Measurements from ENCODE around the gene LRRC8D.

The LRRC8D gene

DNA sequence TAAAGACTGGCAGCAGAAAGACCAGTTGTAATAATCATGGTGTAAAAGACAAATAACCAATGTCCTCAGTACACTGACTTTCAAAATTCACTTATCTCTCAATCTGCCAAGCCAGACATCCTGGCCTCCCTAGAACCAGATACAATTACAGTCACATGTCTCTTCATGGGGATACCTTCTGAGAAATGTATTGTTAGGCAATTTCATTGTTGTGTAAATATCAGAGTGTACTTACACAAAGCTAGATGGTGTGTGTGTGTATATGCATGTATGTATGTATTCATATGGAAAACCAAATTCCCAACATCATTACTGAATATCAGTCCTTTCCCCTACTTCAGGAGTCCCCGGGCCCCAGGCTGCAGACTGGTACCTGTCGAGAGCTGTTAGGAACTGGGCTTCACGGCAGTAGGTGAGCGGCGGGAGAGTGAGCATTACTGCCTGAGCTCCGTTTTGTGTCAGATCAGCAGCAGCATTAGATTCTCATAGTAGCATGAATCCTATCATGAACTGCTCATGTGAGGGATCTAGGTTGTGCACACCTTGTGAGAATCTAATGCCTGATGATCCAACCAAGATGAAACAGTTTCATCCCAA, 108.7 kb downstream of the LRRC8D start:
- DNase-seq = no peak
- Mint-ChIP-seq H3K36me3 (ENCODE audit: low read depth) (peaks cover 49% of the 10 kb centered on the region), H3K27ac (no peak overlapping the region), H3K27me3 (no peaks in the 10 kb centered on the region), H3K4me1 (peaks cover 24% of the 10 kb centered on the region), H3K9me3 (no peaks in the 10 kb centered on the region), H3K4me3 (no peak overlapping the region)
- no peak for ATAC-seq

DNA sequence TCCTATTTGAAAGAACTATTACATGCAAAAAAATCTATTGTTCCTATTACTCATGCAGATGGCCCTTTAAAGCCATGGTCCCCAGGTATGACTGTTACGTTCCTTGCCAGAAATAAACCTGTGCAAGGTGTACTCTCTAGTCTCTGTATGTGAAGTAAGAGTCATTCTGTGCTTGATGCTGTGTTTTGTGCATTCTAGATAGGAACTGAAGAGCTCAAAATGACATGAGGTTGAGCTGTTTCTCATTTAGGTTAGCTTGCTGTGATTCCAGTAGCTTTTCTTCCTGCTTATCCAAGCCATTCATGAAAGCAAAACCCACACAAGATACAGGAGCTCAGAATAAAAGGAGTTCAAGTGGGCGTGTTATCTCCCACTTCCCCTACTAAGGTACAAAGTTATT, 109.7 kb downstream of the LRRC8D start:
- Mint-ChIP-seq H3K36me3 (ENCODE audit: low read depth) (peaks cover 58% of the 10 kb centered on the region), H3K27ac (no peak overlapping the region), H3K27me3 (no peaks in the 10 kb centered on the region), H3K4me1 (peaks cover 24% of the 10 kb centered on the region), H3K9me3 (no peaks in the 10 kb centered on the region), H3K4me3 (no peak overlapping the region)
- DNase-seq (no peak), ATAC-seq (no peak)

DNA sequence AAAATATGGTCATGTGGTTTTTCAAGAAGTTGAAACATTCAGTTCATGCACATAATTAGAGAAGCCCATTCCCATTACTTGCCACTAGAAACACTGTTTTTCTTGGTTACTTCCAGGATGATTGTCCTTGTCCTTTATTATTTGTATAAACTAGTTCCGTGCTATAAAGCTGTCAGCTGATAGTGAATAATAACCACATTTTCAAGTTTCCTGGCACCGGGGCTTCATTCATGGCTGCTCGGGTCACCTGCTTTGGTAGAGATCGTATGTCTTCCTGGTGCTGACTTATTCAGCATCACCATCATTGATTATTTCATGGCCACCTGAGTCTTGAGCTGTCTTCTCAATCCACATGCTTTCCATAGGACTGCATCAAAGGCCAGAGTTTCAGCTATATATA, 111.1 kb downstream of the LRRC8D start:
- Mint-ChIP-seq H3K27me3 (no peaks in the 10 kb centered on the region), H3K27ac (no peak overlapping the region), H3K36me3 (ENCODE audit: low read depth) (peaks cover 59% of the 10 kb centered on the region), H3K9me3 (no peaks in the 10 kb centered on the region), H3K4me1 (peaks cover 24% of the 10 kb centered on the region), H3K4me3 (no peak overlapping the region)
- DNase-seq (no peak), ATAC-seq (no peak)

DNA sequence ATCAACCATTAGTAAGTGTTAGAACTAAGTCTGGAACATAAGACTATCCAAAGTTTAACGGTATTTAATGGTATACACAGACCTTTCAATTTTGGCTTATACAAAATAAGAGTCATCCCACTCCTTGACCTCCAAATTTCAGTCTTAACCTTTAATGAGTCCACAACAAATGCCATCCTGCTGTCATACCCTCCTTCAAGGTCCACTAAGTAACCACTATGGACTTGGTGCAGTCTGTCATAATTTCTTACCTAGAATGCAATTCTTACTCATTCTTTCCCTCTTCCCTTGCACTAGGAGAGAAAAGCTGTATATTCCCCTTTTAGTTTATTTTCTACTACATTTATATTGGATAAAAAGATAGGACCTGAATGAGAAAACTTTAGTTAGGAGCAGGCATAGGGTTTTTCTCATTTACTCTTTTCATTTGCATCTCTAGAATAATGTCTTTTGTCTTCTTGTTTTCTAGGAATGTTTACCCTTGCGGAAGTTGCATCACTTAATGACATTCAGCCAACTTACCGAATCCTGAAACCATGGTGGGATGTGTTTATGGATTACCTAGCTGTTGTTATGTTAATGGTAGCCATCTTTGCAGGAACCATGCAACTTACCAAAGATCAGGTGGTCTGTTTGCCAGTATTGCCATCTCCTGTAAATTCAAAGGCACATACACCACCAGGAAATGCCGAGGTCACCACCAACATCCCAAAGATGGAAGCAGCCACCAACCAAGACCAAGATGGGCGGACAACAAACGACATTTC, 111.9 kb downstream of the LRRC8D start:
- Mint-ChIP-seq H3K27me3 (no peaks in the 10 kb centered on the region), H3K36me3 (ENCODE audit: low read depth) (peaks cover 61% of the 10 kb centered on the region), H3K27ac (peak overlapping the region; percentile 15), H3K9me3 (no peaks in the 10 kb centered on the region), H3K4me3 (no peak overlapping the region), H3K4me1 (peaks cover 23% of the 10 kb centered on the region)
- ATAC-seq (peak; percentile 54), DNase-seq (no peak)

DNA sequence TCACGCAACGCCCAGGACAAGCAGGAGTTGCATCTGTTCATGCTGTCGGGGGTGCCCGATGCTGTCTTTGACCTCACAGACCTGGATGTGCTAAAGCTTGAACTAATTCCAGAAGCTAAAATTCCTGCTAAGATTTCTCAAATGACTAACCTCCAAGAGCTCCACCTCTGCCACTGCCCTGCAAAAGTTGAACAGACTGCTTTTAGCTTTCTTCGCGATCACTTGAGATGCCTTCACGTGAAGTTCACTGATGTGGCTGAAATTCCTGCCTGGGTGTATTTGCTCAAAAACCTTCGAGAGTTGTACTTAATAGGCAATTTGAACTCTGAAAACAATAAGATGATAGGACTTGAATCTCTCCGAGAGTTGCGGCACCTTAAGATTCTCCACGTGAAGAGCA, 113.6 kb downstream of the LRRC8D start:
- no peaks in the 10 kb centered on the region for H3K9me3 Mint-ChIP-seq
- no peak for DNase-seq
- no peak overlapping the region for H3K27ac Mint-ChIP-seq
- no peaks in the 10 kb centered on the region for H3K27me3 Mint-ChIP-seq
- no peak for ATAC-seq
- H3K36me3 Mint-ChIP-seq (ENCODE audit: low read depth) = peaks cover 53% of the 10 kb centered on the region
- no peak overlapping the region for H3K4me3 Mint-ChIP-seq
- peaks cover 21% of the 10 kb centered on the region for H3K4me1 Mint-ChIP-seq

DNA sequence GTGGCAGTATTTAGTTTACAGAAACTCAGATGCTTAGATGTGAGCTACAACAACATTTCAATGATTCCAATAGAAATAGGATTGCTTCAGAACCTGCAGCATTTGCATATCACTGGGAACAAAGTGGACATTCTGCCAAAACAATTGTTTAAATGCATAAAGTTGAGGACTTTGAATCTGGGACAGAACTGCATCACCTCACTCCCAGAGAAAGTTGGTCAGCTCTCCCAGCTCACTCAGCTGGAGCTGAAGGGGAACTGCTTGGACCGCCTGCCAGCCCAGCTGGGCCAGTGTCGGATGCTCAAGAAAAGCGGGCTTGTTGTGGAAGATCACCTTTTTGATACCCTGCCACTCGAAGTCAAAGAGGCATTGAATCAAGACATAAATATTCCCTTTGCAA, 114.4 kb downstream of the LRRC8D start:
- no peak overlapping the region for H3K27ac Mint-ChIP-seq
- H3K27me3 Mint-ChIP-seq = no peaks in the 10 kb centered on the region
- ATAC-seq (no peak), DNase-seq (no peak)
- H3K9me3 Mint-ChIP-seq = no peaks in the 10 kb centered on the region
- peaks cover 48% of the 10 kb centered on the region for H3K36me3 Mint-ChIP-seq (ENCODE audit: low read depth)
- peaks cover 17% of the 10 kb centered on the region for H3K4me1 Mint-ChIP-seq
- no peak overlapping the region for H3K4me3 Mint-ChIP-seq

DNA sequence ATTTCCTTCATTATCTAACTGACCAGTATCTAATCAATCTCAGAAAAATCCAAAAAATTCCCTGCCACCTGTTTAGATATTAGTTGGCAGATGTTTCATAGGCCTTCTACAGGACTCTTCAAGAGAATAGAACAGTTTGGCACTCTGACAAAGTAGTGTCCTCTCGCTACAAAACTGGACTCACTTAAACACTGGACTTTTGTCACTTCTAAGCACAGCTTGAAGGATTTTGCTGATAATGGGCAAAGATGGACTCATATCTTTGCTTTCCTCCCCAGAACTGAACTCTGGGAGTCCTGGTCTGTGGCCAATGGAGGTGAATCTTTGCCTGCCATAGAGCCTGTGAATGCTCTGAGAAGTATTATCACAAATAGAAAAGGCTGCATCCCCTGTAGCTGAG, 115.9 kb downstream of the LRRC8D start:
- Mint-ChIP-seq H3K36me3 (ENCODE audit: low read depth) (peaks cover 42% of the 10 kb centered on the region), H3K27me3 (no peaks in the 10 kb centered on the region), H3K27ac (no peak overlapping the region), H3K4me1 (peaks cover 23% of the 10 kb centered on the region), H3K4me3 (no peak overlapping the region), H3K9me3 (no peaks in the 10 kb centered on the region)
- ATAC-seq = no peak
- no peak for DNase-seq

DNA sequence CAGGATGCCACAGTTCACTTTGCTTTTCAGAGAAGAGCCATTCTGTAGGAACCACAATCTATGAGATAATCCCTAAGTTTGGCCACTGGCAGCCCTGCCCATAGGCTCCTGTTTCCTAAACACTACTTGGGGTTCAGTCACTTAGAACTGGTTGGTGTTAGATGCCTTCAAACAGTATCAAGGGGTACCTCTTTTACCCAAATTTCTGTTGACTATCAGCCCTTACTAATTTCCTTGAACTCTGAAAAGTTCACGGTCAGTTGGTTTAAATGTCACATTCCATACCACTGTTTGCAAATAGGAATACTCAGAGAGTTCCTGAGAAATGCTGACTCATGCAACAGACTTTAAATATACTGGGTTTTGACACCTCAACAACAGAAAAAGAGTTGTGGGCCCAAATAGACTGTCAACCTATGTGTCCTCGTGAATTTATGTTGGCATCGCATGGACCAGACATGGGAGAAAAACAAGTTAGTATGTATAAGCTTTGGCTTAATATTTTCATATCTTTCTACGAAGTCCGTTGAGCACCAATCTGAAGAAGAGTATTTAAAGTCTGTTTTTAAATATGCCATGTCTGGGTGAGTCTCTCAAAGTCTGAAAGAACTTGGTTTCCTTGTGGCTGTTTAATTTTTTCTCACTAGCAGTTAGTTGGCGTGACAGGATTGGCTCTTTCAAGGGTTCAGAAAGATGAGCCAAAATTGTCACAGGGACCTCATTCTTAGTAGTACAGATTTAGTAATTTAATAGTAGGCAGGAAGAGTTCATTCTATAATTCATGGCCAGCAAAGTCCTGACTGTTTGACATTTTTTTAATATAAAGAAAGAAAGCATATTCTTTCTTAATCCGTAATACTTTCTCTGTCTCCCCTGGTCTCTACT, 117.6 kb downstream of the LRRC8D start:
- H3K27ac Mint-ChIP-seq = peak overlapping the region; percentile 7
- H3K9me3 Mint-ChIP-seq = no peaks in the 10 kb centered on the region
- DNase-seq (no peak), ATAC-seq (no peak)
- H3K4me1 Mint-ChIP-seq = peaks cover 17% of the 10 kb centered on the region
- H3K4me3 Mint-ChIP-seq = no peak overlapping the region
- no peaks in the 10 kb centered on the region for H3K27me3 Mint-ChIP-seq
- H3K36me3 Mint-ChIP-seq (ENCODE audit: low read depth) = peaks cover 26% of the 10 kb centered on the region

DNA sequence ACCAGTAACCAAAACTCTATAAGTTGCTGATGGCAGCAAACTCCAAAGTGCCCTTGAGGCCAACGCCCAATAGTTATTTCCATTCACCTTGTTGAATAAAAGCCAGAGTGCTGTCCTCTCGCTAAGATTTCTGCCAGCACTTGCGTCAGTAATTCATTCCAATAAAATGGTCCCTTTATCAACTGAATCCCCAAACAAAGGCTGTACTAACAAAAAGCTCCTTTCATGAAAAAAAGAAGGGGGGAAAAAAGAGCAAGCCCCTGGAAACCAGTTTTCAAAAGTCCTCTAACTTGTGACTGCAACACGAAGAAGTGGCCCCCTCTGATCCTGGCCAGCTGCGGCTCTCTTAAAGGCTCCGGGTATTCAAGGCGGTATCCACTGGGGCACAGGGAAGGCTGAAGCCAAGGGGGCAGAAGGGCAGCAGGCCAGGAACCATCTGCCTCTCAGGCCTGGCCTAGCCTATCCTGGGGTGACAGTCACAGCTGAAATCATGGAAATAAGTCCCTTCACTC, 118.3 kb downstream of the LRRC8D start:
- ATAC-seq = no peak
- H3K4me3 Mint-ChIP-seq = no peak overlapping the region
- no peaks in the 10 kb centered on the region for H3K9me3 Mint-ChIP-seq

DNA sequence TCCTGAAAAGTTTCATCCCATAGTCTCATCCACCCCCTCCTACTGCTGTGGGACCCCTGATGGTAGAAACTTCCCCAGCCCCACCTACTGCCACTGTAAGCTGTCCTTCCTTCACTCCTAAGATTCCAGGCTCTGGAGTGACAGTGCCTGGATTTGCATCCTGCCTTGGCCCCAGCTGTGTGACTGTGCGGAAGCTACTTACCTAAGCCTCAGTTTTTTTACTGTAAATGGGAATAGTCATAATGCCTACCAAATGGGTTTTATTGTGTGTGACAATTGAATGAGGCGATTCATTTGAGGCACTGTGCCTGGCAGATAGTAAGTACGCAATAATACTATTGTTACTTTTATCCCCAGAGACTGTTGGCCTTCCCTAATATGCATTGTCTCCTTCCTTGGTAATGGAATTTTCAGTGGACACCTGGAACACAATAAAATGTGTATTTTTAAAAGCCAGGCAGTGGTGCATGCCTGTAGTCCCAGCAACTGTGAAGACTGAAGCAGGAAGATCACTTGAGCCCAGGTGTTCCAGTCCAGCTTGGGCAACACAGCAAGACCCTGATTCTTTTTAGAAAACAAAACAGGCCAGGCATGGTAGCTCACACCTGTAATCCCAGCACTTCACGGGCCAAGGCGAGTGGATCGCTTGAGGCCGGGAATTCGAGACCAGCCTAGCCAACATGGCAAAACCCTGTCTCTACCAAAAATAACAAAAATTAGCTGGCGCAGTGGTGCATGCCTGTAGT, 119.0 kb downstream of the LRRC8D start:
- ATAC-seq = no peak
- no peak overlapping the region for H3K4me3 Mint-ChIP-seq
- peaks cover 12% of the 10 kb centered on the region for H3K36me3 Mint-ChIP-seq (ENCODE audit: low read depth)
- no peaks in the 10 kb centered on the region for H3K27me3 Mint-ChIP-seq
- no peaks in the 10 kb centered on the region for H3K9me3 Mint-ChIP-seq
- H3K27ac Mint-ChIP-seq = no peak overlapping the region
- no peak for DNase-seq
- peaks cover 17% of the 10 kb centered on the region for H3K4me1 Mint-ChIP-seq

More for the DNA sequence above, 118.3 kb downstream of the LRRC8D start:
- Mint-ChIP-seq H3K27ac (no peak overlapping the region), H3K4me1 (peaks cover 17% of the 10 kb centered on the region), H3K36me3 (ENCODE audit: low read depth) (peaks cover 19% of the 10 kb centered on the region), H3K27me3 (no peaks in the 10 kb centered on the region)
- DNase-seq = no peak

DNA sequence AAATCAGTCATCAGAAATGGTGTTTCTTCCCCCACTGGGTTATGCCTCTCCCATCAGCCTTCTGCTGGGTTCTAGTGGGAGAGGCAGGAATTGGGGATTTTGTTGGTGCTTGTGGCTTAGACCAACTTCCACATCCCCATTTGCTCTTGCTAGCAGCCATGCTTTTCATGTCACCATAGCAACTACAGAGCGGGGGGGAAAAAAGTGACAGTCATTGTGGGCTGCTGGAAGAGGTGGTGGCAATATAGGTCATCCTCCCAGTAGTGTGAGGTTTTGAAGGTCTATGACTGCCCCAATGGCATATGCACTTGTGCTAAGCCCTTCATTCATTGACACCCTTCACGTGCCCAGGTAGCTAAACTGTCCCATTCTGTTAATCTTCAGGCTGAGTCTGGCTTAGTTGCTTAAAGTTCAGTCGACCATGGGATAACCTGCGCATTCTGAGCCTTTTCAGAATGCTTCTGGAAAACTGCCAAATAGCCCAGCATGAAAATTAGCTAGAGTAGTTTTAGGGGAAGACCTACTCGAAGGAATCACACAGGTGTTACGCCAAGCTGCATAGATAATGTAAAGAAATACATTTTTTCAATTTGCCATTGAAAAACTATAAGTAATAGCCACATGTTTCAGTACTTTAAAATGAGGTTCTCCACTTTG, 120.4 kb downstream of the LRRC8D start:
- peaks cover 17% of the 10 kb centered on the region for H3K4me1 Mint-ChIP-seq
- H3K27ac Mint-ChIP-seq = no peak overlapping the region
- peaks cover 3% of the 10 kb centered on the region for H3K36me3 Mint-ChIP-seq (ENCODE audit: low read depth)
- ATAC-seq (peak; percentile 75), DNase-seq (peak; percentile 19)
- H3K9me3 Mint-ChIP-seq = no peaks in the 10 kb centered on the region
- no peaks in the 10 kb centered on the region for H3K27me3 Mint-ChIP-seq
- no peak overlapping the region for H3K4me3 Mint-ChIP-seq

DNA sequence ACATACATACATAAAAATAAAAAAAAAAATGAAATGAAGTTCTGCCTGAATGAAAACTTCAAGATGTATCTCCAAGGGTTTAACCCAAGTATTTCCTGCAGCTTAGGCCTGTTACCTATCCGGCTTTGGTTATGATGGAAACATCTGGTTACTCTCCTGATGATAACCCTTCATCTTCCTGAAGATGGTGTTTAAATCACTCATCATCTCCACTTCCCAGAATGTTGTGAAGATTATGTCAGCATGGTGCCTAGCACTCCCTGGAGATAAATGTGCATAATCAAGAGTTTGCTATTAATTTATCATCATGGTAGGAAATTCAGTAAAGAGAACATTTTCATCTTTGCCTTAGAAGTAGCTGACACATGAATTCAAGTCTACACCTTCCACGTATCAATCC, 121.2 kb downstream of the LRRC8D start:
- no peaks in the 10 kb centered on the region for H3K9me3 Mint-ChIP-seq
- no peak overlapping the region for H3K27ac Mint-ChIP-seq
- ATAC-seq (no peak), DNase-seq (no peak)
- H3K36me3 Mint-ChIP-seq (ENCODE audit: low read depth) = peaks cover 3% of the 10 kb centered on the region
- no peaks in the 10 kb centered on the region for H3K27me3 Mint-ChIP-seq
- no peak overlapping the region for H3K4me3 Mint-ChIP-seq
- H3K4me1 Mint-ChIP-seq = peaks cover 17% of the 10 kb centered on the region

DNA sequence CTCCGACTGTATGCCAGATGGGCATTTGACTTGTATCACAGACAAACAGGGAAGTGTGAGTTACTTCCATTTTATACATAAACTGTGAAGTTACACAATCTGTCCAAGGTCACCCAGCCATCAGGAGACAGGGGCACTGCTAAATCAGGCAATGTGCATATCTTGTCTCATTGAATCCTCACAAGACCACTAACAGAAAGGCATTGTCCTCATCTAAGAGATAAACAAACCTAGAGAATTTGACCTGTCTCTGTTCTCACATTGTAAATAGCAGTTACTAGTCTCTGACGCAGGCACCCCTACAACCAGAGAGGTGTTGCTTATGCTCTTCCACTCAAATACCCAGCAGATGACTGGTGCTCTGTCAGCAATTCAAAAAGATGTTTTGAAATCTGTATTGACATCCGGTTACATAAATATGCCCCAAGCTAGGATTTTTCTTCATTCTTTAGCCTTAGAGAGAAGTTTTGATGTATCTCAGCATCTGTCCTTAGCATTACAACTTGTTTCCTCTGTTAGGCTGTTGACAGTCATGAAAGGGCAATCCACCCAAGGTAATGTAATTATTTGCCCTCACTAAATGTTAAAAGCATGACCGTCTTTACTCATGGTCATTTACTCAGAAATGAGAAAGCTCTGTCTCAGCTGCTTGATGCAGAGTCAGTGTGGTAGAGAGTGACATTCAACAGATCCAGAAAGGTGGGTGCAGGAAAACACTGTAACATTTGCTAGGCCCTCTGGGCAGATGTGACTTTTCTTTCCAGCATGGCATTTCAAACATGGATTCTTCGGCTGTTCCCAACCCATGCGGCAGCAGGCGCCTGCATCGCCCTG, 122.2 kb downstream of the LRRC8D start:
- Mint-ChIP-seq H3K4me3 (no peak overlapping the region), H3K4me1 (peaks cover 14% of the 10 kb centered on the region), H3K9me3 (no peaks in the 10 kb centered on the region), H3K27me3 (peaks cover 1% of the 10 kb centered on the region), H3K36me3 (ENCODE audit: low read depth) (no peaks in the 10 kb centered on the region), H3K27ac (no peak overlapping the region)
- ATAC-seq = peak; percentile 21
- no peak for DNase-seq
